Tongue (tissue), 2 donors: ENCODE measurements around the gene C16orf74. TPM values are rescaled to one million over a fixed set of nuclear protein-coding genes. Genes with fewer than 3 reads are reported as not detected.

Source experiments
- DNase-seq: peaks from one replicate; pipeline ENCODE4 v3.0.0-alpha.2; 2015
- total RNA-seq: library from RNA; depleted of rRNA; stranded (reverse); fragments of >200 nt; gene quantifications from one replicate; pipeline ENCODE4 v1.2.3, GENCODE V29; 2014

Gene C16orf74
- total RNA-seq, 1 donor from 2014 or later = 14.5 TPM

DNA sequence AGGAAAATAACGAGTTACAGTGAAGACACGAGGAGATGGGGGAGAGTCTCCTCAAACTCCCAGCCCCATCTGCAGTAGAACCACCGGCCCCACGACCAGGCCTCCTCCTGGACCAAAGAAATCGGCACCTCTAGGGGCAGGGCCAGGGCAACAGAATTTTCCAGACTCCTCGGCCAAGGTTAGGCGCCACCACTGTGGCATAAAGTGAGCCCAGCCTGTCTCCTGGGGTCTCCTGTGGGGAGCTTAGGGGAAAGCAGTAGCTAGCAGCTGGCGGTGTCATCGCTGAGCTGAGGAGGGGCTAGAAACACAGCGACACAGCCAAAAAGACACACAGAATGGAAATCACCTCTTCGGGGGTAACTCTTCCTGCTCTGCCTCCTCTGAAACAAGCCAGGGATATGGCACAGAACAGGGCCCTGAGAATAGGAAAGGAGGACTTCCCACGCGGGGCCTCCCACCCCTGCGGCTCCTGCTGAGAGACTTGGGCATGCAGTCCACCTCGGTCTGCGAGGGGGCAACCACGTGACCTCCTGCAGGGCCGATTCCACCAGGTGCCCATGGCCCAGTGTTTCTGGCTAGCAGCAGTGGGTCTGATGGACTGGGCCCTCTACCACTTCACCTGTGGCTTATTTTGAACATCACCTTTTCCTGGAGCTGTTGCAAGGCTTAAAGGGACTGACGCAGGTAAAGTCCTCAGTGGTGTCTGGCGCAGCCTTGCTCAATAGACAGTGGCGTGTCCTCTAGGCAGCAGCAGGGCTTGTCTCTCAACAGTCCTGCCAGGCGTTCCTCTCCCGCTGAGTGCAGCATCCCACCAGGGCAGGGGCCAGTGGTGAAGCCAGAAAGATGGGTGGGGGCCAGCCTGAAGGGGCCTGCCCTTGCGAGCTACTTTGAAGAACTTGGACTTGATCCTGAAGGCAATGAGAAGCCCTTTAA lies 55.4 kb downstream of the C16orf74 start:
- no peak for DNase-seq

DNA sequence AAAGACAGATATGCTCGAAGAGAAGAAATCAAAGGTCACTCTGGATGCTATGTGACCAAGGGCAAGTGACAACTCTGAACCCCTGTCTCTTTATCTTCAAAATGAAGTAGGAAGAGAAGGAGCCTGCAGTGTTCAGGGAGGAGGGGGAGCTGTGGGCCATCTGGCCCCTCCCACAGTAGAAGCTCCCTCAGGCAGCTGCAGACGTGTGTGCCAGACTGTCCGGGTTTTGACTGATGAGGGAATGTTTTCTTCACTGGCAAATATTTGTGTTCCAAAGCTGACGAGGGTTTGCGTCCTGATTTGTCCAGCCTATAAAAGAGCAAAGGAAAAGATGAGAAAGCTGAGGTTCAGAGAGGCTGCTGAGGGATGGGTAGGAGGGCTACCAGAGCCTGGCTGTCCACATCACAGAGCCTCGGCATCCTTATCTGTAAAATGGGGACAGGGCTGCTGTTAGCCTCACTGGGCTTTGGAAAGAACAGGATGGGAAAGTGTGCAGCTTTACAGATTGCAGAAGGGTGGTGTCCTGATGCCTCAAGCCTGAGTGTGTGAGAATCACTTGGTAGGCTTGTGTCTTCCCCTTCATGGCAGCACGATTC lies 60.3 kb downstream of the C16orf74 start:
- DNase-seq = peak; percentile 79

DNA sequence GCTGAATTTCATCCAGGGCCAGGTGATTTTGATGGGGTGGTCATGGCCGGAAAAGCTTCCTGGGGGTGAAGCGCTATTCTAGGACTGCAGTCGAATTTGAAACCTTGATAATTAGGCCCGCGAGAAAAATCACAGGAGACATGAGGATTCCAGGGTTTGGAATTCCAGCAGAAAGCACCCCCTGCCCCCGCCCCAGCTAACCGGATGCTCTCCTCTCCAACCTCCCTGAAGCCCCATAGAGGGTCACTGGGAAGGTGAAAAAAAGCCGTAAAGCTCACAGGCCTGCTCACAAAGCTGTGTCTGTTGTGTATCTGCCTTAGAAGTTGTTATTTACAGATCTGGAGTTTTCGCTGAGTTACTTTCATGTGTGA lies 61.0 kb downstream of the C16orf74 start:
- no peak for DNase-seq

DNA sequence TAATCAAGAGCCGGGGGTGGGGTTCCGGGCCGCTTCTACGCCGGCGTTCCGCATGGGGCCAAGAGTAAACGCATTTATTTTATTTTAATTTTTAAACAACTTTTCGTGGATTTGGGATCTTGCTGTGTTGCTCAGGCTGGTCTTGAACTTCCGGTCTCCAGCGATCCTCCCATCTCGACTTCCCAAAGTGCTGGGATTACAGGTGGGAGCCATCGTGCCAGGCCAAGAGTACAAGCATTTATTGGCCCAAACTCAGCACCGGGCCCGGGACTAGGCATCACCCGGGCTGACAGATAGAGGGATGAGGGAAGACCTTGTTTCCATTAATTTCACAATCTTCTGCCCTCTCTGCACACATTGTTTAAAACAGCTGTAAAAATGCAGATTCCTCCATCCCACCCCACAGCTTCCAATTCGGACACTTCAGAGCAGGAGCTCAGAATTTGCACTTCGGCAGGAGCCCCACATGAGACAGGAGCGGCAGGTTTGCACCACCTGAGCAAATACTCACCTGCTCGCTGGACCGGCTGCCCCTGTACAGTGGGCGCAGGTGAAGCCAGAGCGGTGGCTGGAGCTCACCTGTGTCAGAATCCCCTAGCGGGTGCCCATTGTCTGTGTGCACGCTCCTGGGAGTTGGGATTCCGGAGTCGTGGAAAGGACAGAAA lies 61.5 kb downstream of the C16orf74 start:
- DNase-seq = no peak

DNA sequence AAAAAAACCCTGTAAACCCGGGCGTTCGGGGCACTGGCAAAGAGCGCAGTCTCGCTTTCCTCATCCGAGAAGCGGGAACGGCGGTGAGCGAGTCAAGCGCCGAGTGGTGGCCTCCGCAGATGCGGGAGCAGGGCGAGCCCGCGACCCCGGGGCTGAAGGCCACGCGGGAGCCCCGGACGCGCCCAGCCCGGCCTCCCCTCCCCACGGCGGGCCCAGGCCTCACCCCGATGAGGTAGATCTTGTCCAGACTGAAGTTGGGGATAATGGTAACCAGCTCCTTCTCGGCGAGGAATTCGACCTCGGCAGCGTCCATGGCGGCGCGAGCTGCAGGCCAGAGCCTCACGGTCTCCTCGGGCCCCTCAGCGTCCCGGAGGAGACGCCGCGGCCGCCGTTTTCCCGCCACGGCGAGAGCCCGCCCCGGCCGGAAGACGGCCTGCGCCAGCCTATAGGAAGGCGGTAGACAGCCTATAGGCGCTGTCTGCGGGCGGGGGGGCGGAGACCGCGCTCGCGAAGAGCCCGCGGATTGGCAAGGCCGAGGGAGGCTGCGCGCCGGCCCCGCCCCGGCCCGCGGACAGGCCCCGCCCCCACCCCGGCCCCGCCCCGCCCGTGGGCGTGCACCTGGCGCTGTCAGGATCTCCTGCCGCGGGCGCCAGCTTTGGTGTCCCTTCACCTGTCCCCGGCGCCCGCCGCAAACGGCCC lies 62.2 kb downstream of the C16orf74 start, which contains the start of gene GINS2:
GINS2 (minus strand) TSS at position 369 of the 699 bp plus-strand sequence; CDS start at position 313, 56 bp downstream.
- peak; percentile 96 for DNase-seq

DNA sequence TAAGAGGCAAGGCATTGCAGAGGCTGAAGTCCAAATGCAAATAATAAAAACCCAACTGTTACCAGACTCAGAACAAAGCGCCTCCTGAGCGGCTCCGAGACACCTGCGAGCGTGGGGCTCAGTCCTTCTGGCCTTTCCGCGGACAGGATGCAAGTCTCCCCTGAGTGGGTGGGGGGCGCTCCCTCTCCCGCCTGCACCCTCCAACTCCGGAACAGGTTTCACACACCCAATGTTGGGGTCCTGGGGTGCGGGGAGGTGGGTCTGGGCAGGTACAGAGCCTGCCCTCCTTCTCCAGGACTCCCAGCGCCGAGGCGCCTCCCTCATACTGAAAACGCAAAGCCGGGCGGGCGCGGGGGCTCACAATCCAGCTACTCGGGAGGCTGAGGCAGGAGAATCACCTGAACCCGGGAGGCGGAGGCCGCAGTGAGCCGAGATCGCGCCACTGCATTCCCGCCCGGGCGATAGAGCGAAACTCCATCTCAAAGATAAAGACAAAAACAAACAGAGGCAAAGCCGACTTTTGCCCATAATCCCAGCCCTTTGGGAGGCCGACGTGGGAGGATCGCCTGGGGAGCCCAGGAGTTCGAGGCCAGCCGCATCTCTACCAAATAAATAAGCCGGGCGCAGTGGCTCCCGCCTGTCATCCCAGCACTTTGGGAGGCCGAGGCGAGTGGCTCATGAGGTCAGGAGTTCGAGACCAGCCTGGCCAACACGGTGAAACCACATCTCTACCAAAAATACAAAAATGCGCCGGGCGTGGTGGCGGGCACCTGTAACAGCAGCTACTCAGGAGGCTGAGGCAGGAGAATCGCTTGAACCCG lies 63.0 kb downstream of the C16orf74 start:
- no peak for DNase-seq

DNA sequence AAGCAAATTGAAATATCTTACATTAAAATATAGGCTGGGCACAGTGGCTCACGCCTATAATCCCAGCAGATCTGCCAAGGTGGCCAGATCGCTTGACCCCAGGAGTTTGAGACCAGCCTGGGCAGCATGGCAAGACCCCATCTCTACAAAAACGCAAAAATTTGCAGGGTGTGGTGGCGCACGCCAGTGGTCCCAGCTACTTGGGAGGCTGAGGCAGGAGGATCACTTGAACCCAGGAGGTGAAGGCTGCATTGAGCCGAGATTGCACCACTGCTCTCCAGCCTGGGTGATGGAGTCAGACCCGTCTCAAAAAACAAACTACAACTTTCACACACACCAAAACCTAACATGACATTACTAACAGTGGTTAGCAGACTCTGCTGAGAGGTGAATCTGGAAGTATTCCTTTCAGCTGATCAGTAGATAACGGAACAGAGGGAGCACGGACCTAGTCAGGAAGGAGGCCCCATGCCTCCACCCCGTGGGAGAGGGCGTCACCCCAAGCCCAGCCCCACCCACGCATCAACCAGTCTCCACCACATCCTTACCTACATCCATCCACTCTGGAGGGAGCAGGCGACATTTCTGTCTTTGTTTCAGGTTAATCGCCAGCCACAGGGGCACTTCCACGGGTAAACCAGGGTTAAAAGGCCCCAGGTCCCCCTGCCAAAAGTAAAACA lies 63.8 kb downstream of the C16orf74 start:
- DNase-seq = no peak

DNA sequence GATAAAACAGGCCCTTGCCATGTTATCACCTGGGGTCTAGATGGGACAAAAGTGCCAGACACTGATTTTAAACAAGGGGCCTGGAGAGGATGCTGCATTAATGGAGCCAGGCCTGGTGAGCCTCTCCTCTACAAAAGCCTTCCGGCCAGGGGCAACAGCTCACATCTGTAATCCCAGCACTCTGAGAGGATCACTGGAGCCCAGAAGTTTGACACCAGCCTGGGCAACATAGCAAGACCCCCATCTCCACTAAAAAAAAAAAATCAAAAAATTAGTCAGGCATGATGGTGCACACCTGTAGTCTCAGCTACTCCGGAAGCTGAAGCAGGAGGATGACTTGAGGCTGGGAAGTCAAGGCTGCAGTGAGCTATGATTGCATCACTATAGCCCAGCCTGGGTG lies 65.6 kb downstream of the C16orf74 start:
- no peak for DNase-seq

DNA sequence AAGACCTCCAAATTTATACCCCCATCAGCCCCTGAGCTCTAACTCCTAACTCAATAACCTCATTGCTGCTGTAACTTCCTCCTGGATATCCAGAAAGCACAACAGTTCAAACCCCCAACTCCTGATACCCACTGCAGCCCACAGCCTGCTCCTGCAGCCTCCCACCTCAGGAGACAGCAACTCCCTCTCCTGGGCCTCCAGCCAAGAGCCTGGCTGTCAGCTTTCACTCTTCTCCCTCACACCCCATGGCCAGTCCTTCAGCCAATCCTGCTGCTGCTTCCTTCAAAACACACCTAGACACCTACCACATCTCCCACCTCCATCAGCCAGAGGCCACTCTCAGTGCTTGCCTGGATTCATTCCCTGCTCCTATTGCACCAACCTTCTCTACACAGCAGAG lies 67.5 kb downstream of the C16orf74 start:
- DNase-seq = no peak

DNA sequence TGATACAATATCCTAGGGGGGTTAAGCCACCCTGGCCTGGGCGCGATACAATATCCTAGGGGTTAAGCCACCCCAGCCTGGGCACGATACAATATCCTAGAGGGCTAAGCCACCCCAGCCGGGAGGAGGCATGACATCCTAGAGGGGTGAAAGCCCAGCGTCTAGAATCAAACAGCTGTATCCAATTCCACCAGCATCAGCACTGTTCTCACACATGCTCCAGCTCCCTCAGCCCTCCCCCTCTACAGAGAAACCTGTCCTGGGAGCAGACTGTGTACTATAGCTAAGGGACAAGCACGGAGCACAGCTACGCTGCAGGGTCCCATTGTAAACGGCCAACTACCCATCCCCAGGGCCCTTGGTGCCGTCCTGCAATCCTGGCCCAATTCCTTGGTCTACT lies 68.4 kb downstream of the C16orf74 start:
- no peak for DNase-seq

DNA sequence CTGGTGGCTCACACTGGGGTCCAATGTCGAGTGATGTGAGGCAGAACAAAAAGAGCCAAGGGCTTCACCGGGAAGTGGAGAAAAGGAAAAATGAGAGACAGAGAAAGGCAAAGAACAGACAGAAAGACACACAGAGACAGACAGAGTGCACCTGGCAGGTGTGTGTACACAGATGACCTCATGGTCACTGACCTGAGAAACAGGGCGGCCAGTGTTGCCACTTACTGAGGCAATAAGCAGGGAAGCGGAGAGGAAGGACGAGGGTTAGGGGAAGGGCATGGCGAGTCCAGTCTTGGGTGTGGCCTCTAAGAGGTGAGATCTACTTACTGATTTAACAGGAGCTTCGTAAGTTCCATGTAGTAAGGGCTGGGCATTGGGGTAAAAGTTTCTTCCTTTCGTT lies 69.6 kb downstream of the C16orf74 start:
- no peak for DNase-seq

DNA sequence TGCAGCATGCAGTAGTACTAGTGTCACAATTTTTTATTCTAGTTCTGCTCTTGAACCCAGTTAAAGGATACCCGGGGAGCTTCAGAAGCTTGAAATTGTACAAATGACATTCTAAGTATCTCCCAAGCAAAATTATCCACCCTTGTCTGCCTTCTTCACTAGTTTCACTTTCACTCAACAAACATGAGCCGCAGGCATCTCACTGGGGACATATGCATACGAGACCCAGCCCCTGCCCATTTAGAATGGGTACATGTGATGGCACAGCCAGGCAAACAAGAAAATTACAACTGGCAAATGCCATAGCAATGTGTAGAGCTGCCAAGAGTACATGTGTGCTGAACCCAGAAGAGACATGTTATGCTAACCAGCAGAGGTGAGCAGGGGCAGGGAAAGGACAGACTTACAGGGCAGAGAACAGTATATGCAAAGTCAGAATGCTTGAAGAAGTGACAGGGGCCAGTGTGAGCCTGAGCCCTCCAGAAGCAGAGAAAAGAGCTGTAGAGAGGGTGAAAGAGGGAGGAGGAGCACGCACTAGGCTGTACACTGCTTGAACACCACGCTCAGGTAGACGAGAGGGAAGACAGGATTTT lies 70.4 kb downstream of the C16orf74 start:
- no peak for DNase-seq

DNA sequence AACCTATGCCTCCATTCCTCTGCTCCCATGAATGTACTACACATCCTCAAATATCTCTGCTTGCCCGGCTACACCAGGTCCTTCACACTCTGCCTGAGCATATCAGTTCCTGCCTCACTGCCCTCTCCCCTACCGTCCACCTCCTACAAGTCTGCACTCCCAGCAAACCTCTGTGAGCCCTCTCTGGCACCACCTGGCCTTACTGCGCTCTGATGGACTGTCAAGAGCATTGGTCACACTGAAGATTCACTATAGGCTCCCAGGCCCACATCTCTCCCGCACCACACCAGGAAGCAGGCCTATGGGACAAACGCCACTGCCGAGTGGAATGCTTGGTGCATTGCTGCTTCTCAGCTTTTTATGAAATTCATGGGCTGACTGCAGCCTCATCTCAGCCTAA lies 71.0 kb downstream of the C16orf74 start:
- no peak for DNase-seq

DNA sequence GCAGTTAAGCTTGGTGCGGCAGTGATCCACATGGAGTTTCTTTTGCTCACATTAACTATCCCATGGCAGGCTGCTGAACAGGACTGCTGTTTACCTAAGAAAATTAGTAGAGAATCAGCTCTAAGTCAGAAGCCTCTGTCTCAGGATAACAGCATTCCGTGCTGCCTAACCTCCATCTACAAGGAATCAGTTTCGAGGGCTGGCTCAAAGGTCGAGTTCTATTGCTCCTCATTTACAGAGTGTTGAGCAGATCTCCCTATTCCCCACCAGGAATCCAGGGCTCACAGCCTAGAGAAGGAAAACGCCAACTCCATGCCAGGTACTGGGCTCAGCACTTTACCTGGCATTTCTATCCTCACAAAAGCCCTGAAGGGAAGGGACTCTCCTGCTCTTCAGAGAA lies 72.1 kb downstream of the C16orf74 start:
- no peak for DNase-seq

DNA sequence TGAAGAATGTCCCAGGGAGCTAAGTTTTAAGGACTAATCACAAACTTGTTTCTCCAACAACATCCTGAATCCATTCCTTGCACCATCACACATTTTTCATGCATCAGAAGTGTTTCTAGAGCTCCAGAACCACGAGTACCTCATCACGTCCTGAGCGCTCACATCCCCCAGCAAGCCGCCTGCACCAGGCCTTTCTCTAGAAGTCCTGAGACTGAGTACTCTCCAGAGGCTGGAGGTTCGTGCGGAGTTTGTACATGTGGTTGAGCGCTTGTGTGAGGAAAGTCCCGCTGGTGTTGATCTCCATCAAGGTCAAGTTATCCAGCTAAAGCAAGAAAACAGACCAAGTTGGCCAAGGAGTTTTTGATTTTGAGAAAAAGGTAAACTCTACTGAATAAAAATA lies 72.9 kb downstream of the C16orf74 start:
- DNase-seq = no peak

DNA sequence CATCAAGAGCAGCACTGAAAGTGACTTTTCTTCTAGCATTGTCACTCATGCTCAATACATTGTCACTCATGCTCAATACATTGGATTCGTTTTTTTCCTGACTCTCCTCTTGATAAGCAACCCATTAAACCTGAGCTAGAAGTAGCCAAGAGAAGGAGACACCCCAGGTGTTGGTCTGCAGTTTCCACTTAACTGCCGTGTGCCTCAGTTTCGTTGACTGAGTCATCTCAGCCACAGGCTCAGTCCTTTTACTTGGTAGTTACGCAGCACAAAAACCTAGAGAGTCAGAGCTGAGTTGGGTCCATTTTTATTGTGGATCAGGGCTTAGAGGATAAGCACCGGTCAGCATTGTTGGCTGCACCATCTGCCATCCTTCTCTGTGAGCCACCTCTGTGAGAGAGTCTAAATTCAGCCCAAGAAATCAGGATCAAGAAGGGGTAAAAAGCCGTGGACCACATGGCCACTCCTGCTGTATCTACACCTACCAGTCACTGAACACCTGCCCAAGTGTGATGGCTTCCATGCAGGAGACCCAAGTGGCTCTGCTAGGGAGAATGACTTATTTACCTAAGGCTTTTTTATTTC lies 73.4 kb downstream of the C16orf74 start:
- DNase-seq = no peak

DNA sequence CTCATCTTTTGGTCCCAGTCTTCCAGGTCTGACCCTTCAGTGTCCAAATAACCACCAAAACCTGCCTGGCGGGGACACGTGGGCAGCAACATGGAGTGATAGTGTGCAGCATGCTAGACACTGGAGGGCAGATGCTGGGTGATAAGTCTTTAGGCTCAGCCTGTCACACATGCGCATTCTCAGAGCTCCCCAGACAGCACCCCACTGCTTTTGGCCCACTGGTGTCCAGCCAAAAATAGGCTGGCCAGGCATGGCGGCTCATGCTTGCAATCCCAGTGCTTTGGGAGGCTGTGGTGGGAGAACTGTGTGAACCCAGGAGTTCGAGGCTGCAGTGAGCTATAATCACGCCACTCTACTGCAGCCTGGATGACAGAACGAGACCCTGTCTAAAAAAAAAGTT lies 74.4 kb downstream of the C16orf74 start:
- no peak for DNase-seq

DNA sequence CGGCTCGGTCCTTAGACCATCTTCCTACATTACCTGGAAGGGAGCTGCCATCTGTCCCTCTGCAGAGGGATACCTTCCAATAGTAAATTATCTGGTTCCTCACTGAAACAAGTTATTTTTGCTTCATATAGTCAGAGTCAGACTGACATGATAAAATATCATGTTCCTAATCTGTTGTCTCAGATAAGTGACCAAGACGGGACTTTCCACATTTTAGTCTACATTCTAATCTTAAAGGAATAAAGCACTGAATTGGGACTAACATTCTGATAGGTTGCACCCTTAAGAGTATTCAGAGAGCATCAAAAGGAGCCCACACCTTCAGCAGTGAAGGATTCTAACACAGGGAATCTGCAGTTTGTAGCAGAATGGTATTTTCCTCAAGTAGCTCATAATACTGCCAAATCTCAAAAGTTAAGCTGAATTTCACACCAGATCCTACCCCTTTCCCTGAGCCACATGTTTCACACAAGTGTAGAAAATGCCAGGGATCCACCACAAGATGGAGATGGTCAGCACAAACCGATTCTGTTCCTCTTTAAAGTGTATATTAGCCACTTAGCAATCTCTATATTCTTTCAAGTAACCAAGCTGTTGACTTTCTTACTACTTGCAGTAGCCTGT lies 75.5 kb downstream of the C16orf74 start:
- no peak for DNase-seq

DNA sequence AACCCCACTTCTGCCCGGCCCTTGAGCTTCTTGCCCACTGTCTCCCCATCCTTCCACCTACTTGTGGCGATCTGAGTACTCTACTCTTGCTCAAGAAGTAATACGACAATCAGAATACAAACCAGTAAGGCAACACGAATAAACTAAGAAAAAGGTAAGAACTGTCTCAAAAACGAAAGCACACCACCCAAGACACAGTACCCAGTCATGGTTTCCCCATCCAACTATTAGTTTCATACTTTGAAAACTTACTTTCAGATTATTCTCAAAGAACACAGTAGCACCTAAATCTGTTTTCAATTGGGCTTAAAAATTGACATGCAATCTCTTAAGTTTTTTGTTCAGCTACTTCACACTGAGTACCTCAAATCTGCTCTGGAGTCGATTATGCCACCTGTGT lies 76.1 kb downstream of the C16orf74 start:
- no peak for DNase-seq

DNA sequence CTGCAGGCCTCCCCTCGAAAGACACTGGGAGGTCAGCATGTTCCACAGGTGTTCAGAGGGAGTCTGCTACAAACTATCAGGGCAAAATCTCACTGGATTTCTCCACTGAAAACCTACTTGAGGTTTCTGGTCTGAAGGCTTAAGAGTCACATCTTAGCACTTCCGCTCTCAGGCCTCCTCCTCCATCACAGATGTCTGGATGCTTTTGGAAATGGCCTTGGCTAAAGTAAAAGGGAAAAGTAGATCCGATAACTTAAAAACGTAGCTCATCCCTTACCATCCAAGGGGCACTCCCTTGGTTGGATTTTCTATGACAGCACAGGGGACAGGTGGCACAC lies 76.5 kb downstream of the C16orf74 start:
- DNase-seq = no peak
